Posterior vena cava (tissue), 2 donors: ENCODE data around the gene COBLL1. TPM values are rescaled to one million over a fixed set of nuclear protein-coding genes. Genes with fewer than 3 reads are reported as not detected.

Experiments used
- DNase-seq: peaks from one replicate; pipeline ENCODE4 v3.0.0-alpha.2; 2020; ENCODE audit warnings: low spot score
- intact Hi-C, 2 donors: fragments of 100-400 bp; cut with DNase I; formaldehyde crosslinking; loops; one replicate each; pipeline versions ENCODE4 v1.14.1 to v1.14.2; 2022 to 2023
- total RNA-seq, 2 donors: library from RNA; stranded (reverse); fragmentation: NEBNext Ultra II Directional; extraction: Animal tissue kit (Norgen Biotek cat#: 25700); gene quantifications; one replicate each; pipeline ENCODE4 v1.2.1, GENCODE V29; 2021
- donor health status: DM: yes; HTN: yes; CAD: no.
- donor health status: DM: yes; HTN: yes; CAD: no.

The COBLL1 gene
- total RNA-seq, 2 donors from 2014 or later, result 76.9 to 92.6 TPM

- DNase-seq, result no peak
These were observed 135.1 kb downstream of the COBLL1 start for GRCh38 chr2:164706522-164706921.

GRCh38 chr2:164705412-164706167 is 136.0 kb downstream of the COBLL1 start:
- no peak for DNase-seq
- intact Hi-C loops, result no loop called here

More at GRCh38 chr2:164706522-164706921, 135.1 kb downstream of the COBLL1 start:
- intact Hi-C loops, result no loop called here

GRCh38 chr2:164703915-164704706 is 137.5 kb downstream of the COBLL1 start:
- DNase-seq, result no peak
- intact Hi-C loops, result no loop called here

- intact Hi-C loops, result no loop called here
- no peak for DNase-seq
These were observed 140.1 kb downstream of the COBLL1 start for GRCh38 chr2:164701565-164701964.

GRCh38 chr2:164700390-164700789 is 141.2 kb downstream of the COBLL1 start:
- intact Hi-C loops, result no loop called here
- DNase-seq, result no peak

- intact Hi-C loops, result loop anchor here in 1 of 2 donors (5.0 kb wide), 1 partner anchor 111 kb away; no protein-coding TSS in a partner anchor
- no peak for DNase-seq
These were observed 143.7 kb downstream of the COBLL1 start for GRCh38 chr2:164697688-164698461.

GRCh38 chr2:164696634-164697033 is 145.0 kb downstream of the COBLL1 start:
- intact Hi-C loops, result loop anchor here in 1 of 2 donors (5.0 kb wide), 1 partner anchor 109 kb away; no protein-coding TSS in a partner anchor
- no peak for DNase-seq

GRCh38 chr2:164694275-164694695 is 147.3 kb downstream of the COBLL1 start:
- DNase-seq, result no peak
- intact Hi-C loops, result no loop called here

- no peak for DNase-seq
- intact Hi-C loops, result no loop called here
These were observed 147.8 kb downstream of the COBLL1 start for GRCh38 chr2:164693834-164694233.

- intact Hi-C loops, result no loop called here
- DNase-seq, result no peak
These were observed 148.2 kb downstream of the COBLL1 start for GRCh38 chr2:164693390-164693789.

GRCh38 chr2:164692958-164693357 is 148.7 kb downstream of the COBLL1 start:
- intact Hi-C loops, result no loop called here
- DNase-seq, result no peak

- intact Hi-C loops, result no loop called here
- no peak for DNase-seq
These were observed 149.5 kb downstream of the COBLL1 start for GRCh38 chr2:164692114-164692513.

GRCh38 chr2:164691346-164691887 is 150.2 kb downstream of the COBLL1 start:
- DNase-seq, result no peak
- intact Hi-C loops, result no loop called here

GRCh38 chr2:164690361-164690760 is 151.3 kb downstream of the COBLL1 start:
- DNase-seq, result no peak
- intact Hi-C loops, result no loop called here

- intact Hi-C loops, result no loop called here
- no peak for DNase-seq
These were observed 152.7 kb downstream of the COBLL1 start for GRCh38 chr2:164688896-164689419.

GRCh38 chr2:164681009-164681408 is 160.6 kb downstream of the COBLL1 start:
- DNase-seq, result no peak
- intact Hi-C loops, result no loop called here

GRCh38 chr2:164678631-164679149 is 162.9 kb downstream of the COBLL1 start:
- no peak for DNase-seq
- intact Hi-C loops, result no loop called here

GRCh38 chr2:164677733-164678132 is 163.9 kb downstream of the COBLL1 start:
- DNase-seq, result no peak

GRCh38 chr2:164677271-164677670 is 164.4 kb downstream of the COBLL1 start:
- no peak for DNase-seq
- intact Hi-C loops, result no loop called here

More at GRCh38 chr2:164677733-164678132, 163.9 kb downstream of the COBLL1 start:
- intact Hi-C loops, result no loop called here
